H54 (cell line): ENCODE measurements around the gene TLK2.

ENCODE experiments used
- DNase-seq: peaks from one replicate; pipeline ENCODE4 v3.0.0; 2011; ENCODE audit warnings: low spot score, mixed read lengths; ENCODE audit not compliant: insufficient read length
- FAIRE-seq: peaks from 3 replicates; lab custom pipeline; 2011; peaks lifted over from hg19 to GRCh38; lab: Jason Lieb, UNC
- POLR2A ChIP-seq: IDR thresholded peaks from 2 replicates; pipeline ENCODE4 v1.6.1; 2011; ENCODE audit warnings: low read depth, mild to moderate bottlenecking, low read length

TLK2 gene

GRCh38 chr17:62653826-62654761, 175.5 kb downstream of the TLK2 start:
- TF ChIP-seq POLR2A: no peak
- FAIRE-seq (no peak), DNase-seq (no peak)

DNA sequence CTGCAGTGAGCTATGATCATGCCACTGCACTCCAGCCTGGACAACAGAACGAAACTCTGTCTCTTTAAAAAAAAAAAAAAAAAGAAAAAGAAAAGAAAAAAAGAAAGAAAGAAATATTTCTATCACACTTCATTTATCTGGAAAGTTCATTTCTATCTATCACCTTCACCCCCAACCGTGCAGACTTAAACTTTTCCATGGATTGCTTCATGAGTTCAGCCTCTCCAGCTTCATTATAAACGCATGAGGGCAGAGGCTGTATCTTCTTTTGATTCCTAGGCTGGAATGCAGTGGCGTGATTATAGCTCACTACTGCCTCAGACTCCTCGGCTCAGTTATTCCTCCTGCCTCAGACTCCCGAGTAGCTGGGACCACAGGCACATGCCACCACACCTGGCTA, 177.0 kb downstream of the TLK2 start:
- FAIRE-seq (no peak), DNase-seq (no peak)
- TF ChIP-seq POLR2A: no peak

DNA sequence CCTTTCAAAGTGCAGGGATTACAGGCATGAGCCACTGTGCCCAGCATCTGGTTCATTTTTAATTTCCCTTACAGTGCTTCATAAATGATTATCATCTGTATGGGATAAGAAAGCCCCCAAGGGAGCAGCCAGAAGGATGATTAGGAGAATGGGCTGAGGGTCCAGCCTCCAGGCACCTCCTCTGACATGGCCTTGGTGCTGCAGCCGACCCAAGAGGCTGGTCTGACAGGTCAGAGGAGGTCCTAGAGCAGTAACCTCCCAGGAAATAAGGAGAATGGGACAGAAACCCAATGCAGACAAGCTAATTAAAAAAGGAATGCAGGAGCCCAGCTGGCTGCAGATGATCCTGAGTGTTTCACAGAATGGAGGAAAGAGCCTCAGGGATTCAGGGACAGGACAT, 177.8 kb downstream of the TLK2 start:
- no peak for FAIRE-seq
- no peak for TF ChIP-seq POLR2A
- DNase-seq: no peak

DNA sequence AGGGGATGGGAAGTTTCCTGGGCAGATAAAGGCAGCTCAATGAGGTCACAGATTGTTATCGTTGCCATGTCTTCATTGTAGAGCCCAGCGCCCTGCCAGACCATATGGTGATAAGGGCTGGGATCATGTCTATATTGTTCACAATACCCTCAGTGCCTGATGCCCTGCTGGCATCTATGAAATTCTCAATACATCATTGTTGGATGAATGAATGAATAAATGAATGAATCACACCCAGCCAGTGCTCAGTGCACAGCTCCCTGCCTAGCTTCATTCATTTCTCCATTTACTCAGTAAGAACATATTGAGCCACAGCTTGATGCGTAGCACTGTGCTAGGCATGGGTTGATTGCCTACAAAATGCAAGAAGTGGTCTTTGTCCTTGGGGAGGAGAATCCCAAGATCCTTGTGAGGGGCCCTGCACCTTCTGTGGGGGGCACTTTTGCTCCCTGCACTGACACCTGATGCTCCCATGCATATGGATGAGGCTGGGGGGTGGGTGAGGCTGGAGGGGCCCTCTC, 178.6 kb downstream of the TLK2 start:
- no peak for TF ChIP-seq POLR2A
- FAIRE-seq (no peak), DNase-seq (no peak)

- no peak for DNase-seq
- TF ChIP-seq POLR2A: no peak
- FAIRE-seq: no peak
Observed at GRCh38 chr17:62657690-62658089, 179.1 kb downstream of the TLK2 start.

- DNase-seq (no peak), FAIRE-seq (no peak)
- TF ChIP-seq POLR2A: no peak
Observed at GRCh38 chr17:62658136-62658920, 179.7 kb downstream of the TLK2 start.

- no peak for FAIRE-seq
- DNase-seq: no peak
- no peak for TF ChIP-seq POLR2A
Observed at GRCh38 chr17:62660629-62661118, 182.0 kb downstream of the TLK2 start.

- FAIRE-seq (no peak), DNase-seq (no peak)
- no peak for TF ChIP-seq POLR2A
Observed at GRCh38 chr17:62661337-62661736, 182.7 kb downstream of the TLK2 start.

- no peak for TF ChIP-seq POLR2A
- DNase-seq (no peak), FAIRE-seq (no peak)
Observed at GRCh38 chr17:62662855-62663254, 184.2 kb downstream of the TLK2 start.
